HG02884 (cell line): ENCODE data around the gene RGL1.

Experiments
- ATAC-seq: cut with Tn5 transposase; IDR thresholded peaks from one replicate; pipeline ENCODE4 v1.9.1; 2021; ENCODE audit warnings: mild to moderate bottlenecking, moderate library complexity; ENCODE audit not compliant: unreplicated experiment

Gene RGL1

GRCh38 chr1:183859119-183859518 lies 54.2 kb downstream of the RGL1 start:
- no peak for ATAC-seq

- ATAC-seq, result no peak
Measured at GRCh38 chr1:183859831-183860230, 54.9 kb downstream of the RGL1 start.

DNA sequence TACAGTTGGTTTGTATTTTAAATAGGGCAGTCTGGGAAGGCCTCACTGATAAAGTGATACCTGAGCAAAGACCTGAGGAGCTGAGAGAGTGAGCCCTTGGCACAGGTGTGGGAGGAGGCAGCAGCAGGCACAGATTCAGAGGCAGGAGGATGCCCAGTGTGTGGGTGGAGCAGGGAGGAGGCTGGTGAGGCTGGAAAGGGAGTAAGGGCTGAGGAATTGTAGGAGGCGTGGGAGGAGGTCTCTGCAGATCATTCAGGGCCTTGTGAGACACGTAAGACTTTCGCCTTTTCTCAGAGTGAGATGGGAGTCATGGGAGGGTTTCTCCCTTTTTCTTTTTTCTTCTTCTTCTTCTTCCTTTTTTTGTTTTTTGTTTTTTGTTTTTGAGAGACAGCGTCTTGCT lies 58.0 kb downstream of the RGL1 start:
- no peak for ATAC-seq

- no peak for ATAC-seq
Measured at GRCh38 chr1:183863852-183864251, 58.9 kb downstream of the RGL1 start.

- no peak for ATAC-seq
Measured at GRCh38 chr1:183864611-183865010, 59.7 kb downstream of the RGL1 start.

DNA sequence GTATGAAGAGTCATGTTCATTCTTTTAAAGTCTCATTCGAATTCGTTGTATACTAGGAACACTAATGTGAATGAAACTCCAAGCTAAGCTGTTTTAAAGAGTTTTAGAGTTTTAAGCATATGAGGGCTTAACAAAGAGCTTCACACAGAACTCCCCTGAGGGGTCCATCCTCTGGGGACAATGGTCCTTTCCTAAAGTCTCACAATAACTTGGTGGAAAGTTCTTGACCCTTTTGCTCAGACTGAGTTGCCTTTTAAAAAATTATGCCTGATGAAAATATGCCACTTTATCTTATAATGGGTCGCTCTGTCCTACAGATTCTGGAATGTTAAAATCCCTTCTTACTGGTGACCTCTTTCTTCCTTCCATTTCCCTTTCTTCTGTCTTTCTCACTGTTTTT lies 64.3 kb downstream of the RGL1 start:
- ATAC-seq, result no peak

DNA sequence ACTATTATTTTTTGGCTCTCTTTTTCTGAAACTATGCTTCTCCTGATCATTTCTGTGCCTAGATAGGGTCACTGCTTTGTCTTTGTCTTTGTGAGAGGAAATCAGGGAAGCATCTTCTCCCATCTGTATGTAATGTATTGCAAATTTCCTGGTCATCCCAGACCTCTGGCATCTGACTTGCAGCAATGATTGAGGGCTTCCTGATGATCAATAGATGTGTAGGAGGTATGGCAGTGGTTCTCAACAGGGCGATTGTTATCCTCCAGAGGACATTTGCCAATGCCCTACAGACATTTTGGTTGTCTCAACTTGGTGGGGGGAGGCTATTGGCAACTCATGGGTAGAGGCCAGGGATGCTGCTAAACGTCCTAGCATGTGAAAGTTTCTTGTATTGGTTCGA lies 64.7 kb downstream of the RGL1 start:
- ATAC-seq, result no peak

- ATAC-seq, result no peak
Measured at GRCh38 chr1:183870351-183871077, 65.6 kb downstream of the RGL1 start.

GRCh38 chr1:183871142-183871541 lies 66.2 kb downstream of the RGL1 start:
- ATAC-seq, result no peak

GRCh38 chr1:183871601-183872000 lies 66.7 kb downstream of the RGL1 start:
- no peak for ATAC-seq

GRCh38 chr1:183872403-183872802 lies 67.5 kb downstream of the RGL1 start:
- no peak for ATAC-seq

DNA sequence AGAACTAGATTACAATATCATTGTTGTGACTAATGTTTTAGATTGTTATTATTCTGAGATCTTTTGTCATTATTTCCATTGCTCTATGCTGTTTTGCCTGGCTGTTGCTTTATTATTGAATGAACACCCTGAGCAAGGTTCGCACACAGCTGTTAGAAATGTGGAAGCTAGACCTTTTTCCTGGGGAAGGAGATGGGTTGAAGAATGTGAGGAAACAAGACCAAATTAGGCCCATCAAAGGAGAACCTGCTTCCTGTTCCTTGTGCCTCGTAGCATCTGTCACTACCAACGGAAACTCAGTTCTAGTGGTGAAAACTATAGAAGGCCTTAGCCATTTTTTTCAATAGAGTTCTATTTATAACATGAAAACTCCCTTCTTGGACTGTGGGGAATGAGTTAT lies 68.7 kb downstream of the RGL1 start:
- ATAC-seq, result no peak

- no peak for ATAC-seq
Measured at GRCh38 chr1:183876309-183876708, 71.4 kb downstream of the RGL1 start.

- no peak for ATAC-seq
Measured at GRCh38 chr1:183877053-183877720, 72.3 kb downstream of the RGL1 start.

DNA sequence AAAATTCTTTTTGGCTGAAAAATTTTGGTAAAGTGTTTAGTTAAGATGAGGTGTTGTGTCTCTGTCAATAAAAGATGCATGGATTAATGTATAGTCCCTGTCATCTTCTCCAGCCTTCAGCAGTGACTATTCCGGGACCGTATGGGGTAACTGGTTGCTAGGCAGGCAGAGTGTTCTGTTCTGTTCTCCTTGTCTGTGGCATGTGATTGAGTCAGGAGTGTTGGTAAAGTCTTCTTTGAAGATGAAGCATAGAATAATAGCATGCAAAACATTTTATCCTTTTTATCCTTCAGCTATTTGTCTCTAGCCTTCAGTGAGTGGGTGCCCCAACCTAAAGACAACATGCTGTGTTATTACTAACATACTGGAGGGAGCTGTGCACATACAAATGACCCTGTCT lies 74.6 kb downstream of the RGL1 start:
- ATAC-seq, result no peak

- no peak for ATAC-seq
Measured at GRCh38 chr1:183879966-183880365, 75.0 kb downstream of the RGL1 start.

DNA sequence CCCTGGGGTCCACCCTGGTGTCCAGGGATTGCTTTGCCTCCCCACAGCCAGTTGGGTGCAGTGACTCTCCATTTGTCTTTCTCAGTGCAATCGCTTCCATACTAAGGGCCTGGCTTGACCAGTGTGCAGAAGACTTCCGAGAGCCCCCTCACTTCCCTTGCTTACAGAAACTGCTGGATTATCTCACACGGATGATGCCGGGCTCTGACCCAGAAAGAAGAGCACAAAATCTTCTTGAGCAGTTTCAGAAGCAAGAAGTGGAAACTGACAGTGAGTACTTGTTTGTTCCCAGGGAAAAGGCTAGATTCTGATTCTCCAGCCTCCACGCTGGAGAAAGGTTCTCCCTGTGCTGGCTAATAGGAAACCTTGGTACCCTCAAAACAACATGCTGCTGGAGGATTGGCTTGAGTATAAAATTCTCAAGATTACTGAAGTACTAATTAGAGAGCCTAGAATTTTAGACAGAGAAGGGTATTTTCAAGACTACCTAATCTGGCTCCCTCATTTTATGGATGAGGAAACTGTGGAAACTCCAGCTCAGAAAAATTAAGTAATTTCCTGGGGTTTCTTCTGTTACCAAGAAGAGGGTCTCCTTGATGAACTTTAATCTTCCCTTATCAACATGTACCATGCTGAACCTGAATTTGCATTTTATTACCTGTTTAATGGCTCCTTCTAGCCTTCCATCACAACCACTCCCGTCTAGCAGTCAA lies 75.8 kb downstream of the RGL1 start:
- no peak for ATAC-seq

GRCh38 chr1:183881387-183882131 lies 76.6 kb downstream of the RGL1 start:
- no peak for ATAC-seq

GRCh38 chr1:183882335-183883167 lies 77.6 kb downstream of the RGL1 start:
- ATAC-seq, result no peak

DNA sequence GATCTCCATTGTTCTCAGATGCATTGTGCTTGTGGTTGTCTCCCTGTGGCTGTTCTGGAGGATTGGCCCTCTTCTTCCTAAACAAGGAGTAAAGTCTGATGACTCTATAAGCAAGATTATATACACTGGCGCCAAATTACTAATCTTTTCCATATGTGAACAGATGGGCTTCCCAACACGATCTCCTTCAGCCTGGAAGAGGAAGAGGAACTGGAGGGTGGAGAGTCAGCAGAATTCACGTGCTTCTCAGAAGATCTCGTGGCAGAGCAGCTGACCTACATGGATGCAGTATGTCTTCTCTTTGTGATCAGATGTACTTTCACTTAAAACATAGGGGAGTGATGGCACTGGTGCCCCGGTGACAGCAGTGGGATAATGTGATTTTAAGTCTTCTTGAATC lies 78.7 kb downstream of the RGL1 start:
- no peak for ATAC-seq
